GM19043 (cell line): Measurements from ENCODE around the gene LRBA.
"Not testable (repeated sequence)": the region's sequence is repeated elsewhere in the genome, so short reads cannot be mapped to it uniquely, and the experiment has no call there.

ENCODE experiments used
- ATAC-seq: cut with Tn5 transposase; IDR thresholded peaks from one replicate; pipeline ENCODE4 v1.9.1; 2021; ENCODE audit warnings: low read depth; ENCODE audit not compliant: unreplicated experiment

The LRBA gene, protein sequence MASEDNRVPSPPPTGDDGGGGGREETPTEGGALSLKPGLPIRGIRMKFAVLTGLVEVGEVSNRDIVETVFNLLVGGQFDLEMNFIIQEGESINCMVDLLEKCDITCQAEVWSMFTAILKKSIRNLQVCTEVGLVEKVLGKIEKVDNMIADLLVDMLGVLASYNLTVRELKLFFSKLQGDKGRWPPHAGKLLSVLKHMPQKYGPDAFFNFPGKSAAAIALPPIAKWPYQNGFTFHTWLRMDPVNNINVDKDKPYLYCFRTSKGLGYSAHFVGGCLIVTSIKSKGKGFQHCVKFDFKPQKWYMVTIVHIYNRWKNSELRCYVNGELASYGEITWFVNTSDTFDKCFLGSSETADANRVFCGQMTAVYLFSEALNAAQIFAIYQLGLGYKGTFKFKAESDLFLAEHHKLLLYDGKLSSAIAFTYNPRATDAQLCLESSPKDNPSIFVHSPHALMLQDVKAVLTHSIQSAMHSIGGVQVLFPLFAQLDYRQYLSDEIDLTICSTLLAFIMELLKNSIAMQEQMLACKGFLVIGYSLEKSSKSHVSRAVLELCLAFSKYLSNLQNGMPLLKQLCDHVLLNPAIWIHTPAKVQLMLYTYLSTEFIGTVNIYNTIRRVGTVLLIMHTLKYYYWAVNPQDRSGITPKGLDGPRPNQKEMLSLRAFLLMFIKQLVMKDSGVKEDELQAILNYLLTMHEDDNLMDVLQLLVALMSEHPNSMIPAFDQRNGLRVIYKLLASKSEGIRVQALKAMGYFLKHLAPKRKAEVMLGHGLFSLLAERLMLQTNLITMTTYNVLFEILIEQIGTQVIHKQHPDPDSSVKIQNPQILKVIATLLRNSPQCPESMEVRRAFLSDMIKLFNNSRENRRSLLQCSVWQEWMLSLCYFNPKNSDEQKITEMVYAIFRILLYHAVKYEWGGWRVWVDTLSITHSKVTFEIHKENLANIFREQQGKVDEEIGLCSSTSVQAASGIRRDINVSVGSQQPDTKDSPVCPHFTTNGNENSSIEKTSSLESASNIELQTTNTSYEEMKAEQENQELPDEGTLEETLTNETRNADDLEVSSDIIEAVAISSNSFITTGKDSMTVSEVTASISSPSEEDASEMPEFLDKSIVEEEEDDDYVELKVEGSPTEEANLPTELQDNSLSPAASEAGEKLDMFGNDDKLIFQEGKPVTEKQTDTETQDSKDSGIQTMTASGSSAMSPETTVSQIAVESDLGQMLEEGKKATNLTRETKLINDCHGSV (N-terminal part only)

DNA sequence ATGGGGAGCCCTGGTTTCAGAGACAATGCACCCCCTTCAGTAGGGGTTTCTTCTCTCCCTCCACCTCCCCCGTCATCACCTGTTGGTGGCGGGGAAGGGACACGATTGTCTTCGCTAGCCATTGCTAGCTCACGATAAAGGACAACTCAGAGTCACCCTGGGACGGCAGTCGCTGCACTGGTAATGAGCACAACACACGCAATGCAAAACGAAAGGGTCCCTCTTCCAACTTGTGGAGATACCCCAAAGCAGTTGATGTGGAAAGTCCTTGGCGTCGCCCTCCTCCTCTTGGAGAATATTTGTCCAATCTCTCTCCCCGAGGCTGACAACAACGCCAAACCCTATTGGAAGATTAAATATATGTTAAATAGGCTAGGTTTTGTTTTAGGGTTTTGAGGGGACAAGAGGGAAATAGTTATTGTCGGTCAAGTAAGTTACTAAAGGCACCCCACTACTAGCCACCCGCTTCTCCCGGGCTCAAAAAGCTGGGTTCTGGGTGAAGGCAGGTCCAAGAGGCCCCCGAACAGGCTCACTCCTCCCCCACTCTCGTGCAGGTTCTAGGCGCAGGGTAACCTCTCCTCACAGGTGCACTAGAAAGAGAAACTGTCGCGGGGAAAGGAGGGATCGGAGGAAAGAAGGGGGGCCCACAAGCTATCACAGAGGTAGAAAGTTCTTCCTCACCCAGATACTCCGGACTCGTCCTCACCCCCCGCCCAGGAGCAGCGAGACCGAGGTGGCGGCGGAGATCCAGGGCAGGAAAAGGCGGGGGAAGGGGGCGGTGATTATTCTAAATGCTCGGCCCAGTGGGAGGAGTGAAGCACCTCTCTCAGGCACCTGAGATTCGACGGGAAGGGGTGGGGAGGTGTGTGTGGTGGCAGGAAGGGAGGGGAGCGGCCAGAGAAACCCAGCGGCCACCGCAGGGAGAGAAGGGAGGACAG, at the start of gene LRBA:
Gene LRBA (minus strand): TSS at position 764 of the 938 bp plus-strand sequence. CDS start 642 bp downstream, at position 122.
- peak; percentile 62 for ATAC-seq

DNA sequence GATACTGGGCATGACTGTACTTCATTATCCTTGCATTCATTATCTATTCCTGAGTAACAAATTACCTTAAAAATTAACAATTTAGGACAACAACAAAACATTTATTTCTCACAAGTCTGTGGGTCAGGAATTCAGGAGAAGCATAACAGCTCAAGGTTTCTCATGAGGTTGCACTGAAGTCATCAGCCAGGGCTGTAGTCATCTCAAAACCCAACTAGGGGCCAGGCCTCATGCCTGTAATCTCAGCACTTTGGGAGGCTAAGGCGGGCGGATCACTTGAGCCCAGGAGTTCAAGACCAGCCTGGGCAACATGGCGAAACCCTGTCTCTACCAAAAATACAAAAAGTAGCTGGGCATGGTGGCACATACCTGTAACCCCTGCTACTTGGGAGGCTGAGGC, 48.1 kb upstream of the LRBA start:
- not testable (repeated sequence) for ATAC-seq

DNA sequence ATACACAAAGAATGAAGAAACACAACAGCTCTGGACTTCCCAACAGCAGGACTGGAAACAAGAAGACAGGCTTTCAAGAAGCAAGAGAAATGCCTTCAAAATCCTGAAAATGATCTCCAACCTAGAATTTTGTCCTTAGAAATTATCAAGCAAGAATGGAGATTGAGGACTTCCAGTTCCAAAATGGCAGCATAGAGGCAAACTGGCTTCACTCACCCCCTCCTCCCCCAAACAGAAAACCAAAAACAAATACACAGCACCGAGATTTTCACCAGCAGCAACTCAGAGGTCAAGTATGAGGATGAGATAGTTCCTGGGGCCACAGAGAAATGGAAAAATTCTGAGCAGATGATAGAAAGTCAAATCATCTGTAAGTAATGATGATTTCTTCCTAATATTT, 40.5 kb upstream of the LRBA start:
- ATAC-seq = no peak

DNA sequence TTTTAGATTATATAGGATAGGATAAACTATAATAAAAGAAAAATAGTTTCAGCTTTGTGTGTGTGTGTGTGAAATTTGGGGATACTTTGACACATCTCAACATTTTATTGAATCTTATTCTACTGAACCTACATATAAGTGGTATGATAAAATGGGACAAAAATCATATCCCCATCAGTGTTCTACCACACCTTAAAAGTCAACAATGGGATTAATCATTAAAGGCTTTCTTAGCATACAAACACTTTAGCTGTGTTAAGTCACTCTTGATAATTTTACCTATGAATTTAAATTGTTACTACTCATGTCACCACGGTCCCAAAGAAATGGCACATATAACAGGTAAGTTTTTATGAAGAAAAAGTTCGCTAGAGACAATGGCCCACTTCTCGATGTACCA, 37.7 kb upstream of the LRBA start:
- ATAC-seq = no peak

DNA sequence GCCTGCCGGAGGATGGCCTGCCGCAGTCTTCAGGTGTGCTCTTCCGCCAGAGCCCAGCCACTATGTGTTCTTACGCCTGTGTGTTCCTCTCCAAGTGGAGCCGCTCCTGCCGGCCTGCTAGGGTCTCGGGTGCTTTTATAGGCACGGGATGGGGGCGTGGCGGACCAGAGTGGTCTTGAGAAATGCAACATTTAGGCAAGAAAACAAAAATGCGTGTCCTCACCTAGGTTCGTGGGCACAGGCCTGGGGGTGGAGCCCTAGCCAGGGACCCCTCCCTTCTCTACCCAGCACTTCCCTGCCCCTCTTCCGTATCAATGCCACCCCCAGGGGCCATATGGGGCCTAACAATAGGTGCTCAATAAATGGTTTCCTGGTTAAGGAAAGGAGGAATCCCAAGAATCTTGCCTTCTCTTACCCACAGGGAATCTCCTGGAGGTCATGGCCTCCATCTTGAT, 34.4 kb upstream of the LRBA start:
- no peak for ATAC-seq

DNA sequence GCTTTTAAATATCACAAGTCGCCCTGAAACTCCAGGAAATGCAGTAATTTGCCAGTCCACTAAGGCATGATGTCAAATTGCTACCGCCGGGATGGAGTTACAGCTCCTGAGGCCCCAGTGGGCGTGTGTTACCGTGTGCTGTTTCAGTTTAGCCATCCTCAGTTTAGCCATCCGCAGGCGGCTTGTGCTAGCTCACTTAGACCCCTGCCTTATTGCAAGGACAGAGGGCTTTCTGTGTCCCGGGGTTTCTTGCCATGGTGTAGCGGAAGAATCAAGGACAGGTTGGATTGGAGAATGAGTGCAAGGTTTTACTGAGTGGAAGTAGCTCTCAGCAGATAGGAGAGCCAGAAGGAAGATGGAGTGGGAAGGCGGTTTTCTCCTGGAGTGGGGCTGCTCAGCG, 33.8 kb upstream of the LRBA start:
- ATAC-seq = no peak

DNA sequence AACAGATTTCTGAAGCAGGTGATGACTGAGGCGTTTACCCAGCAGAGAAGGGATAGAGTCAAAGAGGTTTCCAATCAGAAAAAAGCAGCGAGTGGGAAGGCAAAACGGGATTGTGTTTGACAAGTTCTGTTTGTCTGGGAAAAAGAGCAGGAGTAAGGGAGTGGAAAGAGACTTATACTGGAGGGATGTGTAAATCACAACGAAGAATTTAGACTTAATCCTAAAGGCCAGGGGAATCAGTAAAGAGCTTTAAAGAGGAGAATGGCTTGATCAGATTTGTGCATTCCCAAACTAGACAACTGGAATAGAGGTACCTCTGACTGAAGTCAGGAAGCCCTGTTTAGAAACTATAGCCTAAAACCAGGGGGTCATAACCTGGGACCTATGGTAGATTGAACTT, 31.5 kb upstream of the LRBA start:
- no peak for ATAC-seq

DNA sequence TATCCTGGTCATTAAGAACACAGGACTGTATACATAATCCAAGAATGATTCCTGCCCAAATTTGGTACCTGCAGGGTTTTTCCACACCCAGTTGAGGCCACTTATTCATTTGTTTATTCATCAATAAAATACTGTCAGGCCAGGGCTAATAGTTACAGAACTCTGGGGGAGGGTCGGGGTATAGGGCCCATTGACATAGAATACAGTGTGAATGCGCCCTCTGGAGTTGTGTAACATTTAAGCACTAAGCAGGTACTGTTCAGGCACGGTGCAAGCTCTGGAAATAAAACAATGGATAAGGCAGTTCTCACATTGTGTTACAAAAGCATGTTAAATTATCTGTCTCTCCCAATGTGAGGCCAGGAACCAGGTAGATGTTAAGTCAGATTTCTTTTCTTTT, 30.8 kb upstream of the LRBA start:
- ATAC-seq = no peak

DNA sequence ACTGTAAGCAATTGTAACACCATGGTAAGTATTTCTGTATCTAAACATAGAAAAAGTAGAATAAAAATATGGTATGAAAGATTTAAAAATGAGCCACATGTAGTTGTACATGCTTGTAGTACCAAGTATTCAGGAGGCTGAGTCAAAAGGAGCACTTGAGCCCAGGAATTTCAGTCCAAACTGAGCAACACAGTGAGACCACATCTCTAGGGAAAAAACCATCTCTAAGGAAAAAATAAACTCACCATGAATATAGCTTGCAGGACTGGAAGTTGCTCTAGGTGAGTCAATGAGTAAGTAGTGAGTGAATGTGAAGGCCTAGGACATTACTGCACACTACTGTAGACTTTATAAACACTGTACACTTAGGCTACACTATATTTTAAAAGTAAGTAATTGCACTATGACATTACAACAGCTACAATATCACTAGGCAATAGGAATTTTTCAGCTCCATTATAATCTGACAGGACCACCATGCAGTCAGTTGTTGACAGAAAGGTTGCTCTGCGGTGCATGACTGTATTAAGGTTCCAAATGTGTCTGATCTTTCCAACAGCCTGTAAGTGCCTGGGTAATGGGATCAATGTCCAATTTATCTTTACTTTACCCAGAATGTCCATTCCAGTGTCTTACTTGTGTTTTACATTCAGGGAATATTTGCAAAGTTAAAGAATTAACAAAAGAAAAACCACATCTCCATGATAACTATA, 28.9 kb upstream of the LRBA start:
- no peak for ATAC-seq

DNA sequence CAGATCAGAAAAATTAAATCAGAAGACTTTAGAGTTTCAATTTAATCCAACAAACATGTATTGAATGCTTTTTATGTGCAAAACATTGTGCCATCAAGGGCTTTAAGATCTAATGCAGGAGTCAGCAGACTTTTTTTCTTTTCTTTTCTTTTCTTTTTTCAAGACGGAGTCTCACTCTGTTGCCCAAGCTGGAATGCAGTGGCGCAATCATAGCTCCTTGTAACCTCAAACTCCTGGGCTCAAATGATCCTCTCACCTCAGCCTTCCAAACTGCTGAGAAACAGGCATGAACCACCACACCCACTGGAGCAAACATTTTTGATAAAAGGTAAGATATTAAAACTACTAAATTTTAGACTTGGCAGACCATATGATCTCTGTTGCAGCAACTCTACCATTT, 24.6 kb upstream of the LRBA start:
- no peak for ATAC-seq

DNA sequence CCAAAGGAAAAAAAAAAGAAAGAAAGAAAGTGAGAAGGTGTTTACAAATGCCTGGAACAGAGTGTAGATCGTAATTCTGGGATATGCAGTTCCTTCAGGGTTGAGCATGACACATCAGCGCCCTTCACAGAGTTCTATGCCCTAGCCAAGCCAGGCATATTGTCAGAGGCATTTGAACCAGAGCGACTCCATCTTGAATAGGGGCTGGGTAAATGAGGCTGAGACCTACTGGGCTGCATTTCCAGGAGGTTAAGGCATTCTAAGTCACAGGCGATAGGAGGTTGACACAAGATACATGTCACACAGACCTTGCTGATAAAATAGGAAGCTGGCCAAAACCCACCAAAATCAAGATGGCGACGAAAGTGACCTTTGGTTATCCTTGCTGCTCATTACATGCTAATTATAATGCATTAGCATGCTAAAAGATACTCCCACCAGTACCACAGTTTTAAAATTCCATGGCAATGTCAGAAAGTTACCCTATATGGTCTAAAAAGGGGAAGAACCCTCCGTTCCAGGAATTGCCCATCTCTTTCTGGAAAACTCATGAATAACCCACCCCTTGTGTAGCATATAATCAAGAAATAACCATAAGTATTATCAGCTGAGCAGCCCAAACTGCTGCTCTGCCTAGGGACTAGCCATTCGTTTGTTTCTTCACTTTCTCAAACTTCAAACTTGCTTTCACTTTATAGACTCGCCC, 23.5 kb upstream of the LRBA start:
- no peak for ATAC-seq

DNA sequence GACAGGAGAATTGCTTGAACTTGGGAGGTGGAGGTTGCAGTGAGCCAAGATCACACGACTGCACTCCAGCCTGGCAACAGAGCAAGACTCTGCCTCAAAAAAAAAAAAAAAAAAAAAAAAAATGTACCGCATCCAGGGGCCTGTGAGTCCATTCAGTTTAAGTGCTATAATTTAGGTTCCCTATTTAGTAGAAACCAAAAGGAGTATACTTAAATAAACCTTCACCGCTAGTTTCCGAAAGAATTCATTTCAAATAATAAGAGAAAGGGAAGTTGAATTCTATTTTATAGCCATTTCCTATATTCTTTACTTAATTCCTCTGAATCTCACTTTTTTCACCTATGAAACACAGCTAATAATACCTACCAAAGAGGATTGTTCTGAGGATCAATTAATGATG, 20.8 kb upstream of the LRBA start:
- no peak for ATAC-seq

DNA sequence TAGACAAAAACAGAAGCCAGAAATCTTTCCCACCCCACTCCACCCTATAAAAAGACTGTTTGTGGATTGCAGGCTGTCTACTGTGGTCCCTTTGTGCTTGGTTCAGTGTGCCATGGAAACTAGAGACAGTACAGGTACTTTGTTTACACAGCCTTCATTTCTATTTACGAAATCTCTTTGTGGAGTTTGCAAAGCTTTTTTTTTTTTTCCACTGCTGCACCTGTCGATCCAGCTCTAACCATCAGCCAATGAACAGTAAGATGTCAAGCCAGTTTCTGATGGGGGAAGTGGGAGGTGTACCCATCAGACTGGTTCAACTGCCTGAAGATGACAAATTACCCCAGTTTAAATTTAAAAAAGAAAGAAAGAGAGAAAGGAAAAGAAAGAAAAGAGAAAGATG, 20.2 kb upstream of the LRBA start:
- no peak for ATAC-seq

DNA sequence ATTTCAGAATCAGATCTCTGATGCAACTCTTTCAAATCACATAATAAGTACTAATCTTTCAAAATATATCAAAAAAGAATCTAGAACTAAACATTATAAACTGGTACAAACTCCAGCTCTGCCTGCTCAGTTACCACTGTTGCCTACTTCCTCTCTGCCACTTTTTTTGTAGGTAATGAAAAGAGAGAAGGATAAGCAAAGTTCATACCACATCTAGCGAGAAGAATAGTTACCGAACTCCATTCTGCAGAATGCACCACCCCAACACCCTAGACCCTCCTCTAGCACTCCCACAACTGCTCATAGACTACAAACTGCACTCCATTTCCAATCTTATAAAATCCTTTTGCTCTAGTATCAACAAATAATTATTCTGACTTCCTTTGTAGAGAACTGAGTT, 19.7 kb upstream of the LRBA start:
- ATAC-seq = no peak

DNA sequence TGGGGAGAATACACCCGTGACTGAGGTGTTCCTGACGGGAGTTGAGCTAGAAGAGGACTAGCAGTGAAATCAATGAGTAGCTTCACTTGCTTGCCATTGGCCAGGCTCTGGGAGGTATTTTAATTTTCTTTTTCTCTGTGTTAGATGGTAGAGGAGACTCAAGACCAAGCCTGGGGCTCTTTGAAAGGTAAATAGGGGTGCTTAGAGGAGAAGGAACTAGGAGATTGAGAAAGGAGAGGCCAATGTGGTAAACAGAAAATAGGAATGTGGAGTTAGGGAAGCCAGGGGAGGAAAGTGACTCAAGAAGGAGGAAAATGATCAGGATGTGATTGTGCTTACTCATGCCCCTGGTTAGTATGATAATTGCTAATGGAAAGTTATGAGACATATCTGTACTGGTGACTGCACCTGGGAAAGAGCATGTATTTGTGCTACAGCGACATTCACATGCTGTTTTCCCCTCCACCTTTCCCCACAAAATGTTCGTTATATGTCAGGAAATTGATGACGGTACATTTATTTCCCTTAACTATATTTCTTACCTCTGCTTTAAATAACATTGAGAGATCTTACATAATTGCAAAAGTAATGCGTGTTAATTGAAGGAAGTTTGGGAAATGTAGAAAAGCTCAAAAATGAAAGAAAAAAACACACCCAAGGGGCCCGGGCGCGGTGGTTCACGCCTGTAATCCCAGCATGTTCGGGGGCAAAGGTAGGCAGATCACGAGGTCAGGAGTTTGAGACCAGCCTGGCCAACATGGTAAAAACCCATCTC, 16.9 kb upstream of the LRBA start:
- peak; percentile 49 for ATAC-seq

DNA sequence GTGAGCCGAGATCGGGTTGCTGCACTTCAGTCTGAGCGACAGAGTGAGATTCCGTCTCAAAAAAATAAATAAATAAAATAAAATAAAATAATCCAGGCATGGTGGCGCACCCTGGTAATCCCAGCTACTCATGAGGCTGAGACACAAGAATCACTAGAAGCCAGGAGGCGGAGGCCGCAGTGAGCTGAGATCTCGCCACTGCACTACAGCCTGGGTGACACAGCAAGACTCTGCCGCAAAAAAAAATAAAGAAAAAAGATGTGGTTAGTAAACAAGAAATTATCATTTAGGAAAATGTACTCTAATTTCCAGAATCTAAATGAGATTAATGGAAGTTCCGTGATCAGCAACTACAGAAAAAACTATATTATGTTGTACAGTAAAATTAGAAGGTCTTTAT, 14.5 kb upstream of the LRBA start:
- no peak for ATAC-seq

DNA sequence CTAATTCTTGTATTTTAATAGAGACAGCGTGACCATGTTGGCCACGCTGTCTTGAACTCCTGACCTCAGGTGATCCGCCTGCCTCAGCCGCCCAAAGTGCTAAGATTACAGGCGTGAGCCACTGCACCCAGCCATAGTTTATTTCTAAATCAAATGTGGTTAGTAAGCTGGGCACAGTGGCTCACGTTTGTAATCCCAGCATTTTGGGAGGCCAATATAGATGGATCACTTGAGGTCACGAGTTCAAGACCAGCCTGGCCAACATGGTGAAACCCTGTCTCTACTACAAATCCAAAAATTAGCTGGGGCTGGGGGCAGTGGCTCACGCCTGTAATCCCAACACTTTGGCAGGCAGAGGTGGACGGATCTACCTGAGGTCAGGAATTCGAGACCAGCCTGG, 13.9 kb upstream of the LRBA start:
- ATAC-seq = not testable (repeated sequence)

DNA sequence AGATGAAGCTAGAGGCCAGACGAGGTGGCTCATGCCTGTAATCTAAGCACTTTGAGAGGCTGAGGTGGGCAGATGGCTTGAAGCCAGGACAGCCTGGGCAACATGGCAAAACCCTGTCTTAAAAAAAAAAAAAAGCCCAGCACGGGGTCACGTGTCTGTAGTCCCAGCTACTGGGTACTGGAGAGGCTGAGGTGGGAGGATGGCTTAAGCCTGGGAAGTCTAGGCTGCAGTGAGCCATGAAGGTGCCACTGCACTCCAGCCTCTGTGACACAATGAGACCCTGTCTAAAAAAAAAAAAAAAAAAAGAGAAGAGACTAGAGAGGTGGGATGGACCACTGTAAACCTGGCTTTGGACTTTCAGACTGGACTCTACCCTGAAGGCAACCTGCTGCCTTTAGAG, 10.7 kb upstream of the LRBA start:
- no peak for ATAC-seq
